ENCODE data around the gene CIART. TPM values are rescaled to one million over a fixed set of nuclear protein-coding genes. Genes with fewer than 3 reads are reported as not detected.

The CIART gene
- total and polyA plus RNA-seq, 10 of the 15 experiments (the other 5 are each of a cell fraction or from before 2014, with no cell fraction given), result 0.44 to 1.4 (median 0.67) TPM

DNA sequence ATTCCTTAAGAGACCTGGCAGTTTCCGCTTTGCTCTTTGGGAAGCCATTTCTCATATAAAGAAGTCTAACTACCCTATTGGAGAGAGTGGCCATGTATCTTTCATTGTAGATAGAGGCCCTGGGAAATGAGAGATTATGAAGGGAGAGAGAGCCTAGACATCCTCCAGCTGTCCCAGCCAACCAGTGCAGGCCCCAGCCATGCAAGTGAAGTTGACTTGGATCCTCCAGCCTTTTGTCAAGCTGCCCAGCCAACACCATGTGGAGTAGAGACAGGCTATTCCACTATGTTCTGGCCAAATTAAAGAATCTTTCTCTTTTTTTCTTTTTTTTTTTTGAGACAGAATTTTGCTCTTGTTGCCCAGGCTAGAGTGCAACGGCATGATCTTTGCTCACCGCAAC is 39.4 kb upstream of the CIART start (continued):
- TF ChIP-seq, protein P1, sequence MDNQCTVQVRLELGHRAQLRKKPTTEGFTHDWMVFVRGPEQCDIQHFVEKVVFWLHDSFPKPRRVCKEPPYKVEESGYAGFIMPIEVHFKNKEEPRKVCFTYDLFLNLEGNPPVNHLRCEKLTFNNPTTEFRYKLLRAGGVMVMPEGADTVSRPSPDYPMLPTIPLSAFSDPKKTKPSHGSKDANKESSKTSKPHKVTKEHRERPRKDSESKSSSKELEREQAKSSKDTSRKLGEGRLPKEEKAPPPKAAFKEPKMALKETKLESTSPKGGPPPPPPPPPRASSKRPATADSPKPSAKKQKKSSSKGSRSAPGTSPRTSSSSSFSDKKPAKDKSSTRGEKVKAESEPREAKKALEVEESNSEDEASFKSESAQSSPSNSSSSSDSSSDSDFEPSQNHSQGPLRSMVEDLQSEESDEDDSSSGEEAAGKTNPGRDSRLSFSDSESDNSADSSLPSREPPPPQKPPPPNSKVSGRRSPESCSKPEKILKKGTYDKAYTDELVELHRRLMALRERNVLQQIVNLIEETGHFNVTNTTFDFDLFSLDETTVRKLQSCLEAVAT (IDR thresholded peaks at IDR 0.05), result no peak
- TF ChIP-seq NR2C1 (IDR thresholded peaks at IDR 0.05), result no peak

DNA sequence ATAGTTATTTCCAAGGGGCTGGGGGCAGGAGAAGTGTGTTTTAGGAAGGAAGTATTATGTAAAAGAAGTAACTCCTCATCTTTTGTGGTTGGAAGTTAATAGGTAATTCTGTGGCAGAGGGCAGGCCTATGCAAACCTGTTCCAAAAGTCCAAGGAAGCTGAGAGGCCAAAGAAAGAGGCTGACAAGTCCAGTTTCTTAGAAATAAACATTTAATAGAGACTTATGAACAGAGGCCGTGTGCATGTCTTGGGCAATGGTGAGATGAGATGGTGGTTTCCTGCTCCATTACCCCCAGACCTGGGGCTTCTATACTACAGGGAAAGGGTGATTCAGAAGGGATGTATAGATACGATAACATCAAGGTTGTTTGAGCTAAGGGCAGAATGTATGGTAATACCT is 32.4 kb upstream of the CIART start:
- in situ Hi-C loops (cut with MboI) (no loop called here), intact Hi-C loops (cut with micrococcal nuclease; ENCODE audit: unreplicated experiment) (loop anchor here (10.0 kb wide), 2 partner anchors 205 to 745 kb away; no protein-coding TSS in a partner anchor)
- Histone ChIP-seq H2AFZ (ENCODE audit: control insufficient read depth, low read depth, low read length) (no peak overlapping the region), H3K4me3 (no peak overlapping the region), H3K27me3 (replicated peaks in 1 of 2; ENCODE audit: control insufficient read depth in 2 of 2, insufficient read depth in 2 of 2, low read length in 1 of 2) (no peaks in the 10 kb centered on the region), H3K4me1 (ENCODE audit: control insufficient read depth, insufficient read depth, low read length) (no peaks in the 10 kb centered on the region), H3K9me3 (replicated peaks; ENCODE audit: control insufficient read depth, insufficient read depth, low read length) (no peaks in the 10 kb centered on the region), H3K4me2 (ENCODE audit: control insufficient read depth, insufficient read depth) (no peak overlapping the region), H4K20me1 (ENCODE audit: control insufficient read depth, insufficient read depth) (no peaks in the 10 kb centered on the region), H3K79me2 (ENCODE audit: control insufficient read depth, insufficient read depth, low read length) (no peaks in the 10 kb centered on the region), H3K36me3 (ENCODE audit: control insufficient read depth in 2 of 2, insufficient read depth in 2 of 2, low read length in 1 of 2) (no peaks in the 10 kb centered on the region), H3K27ac (ENCODE audit: control insufficient read depth, insufficient read depth) (no peak overlapping the region), H3K9ac (ENCODE audit: control insufficient read depth, insufficient read depth, low read length) (no peak overlapping the region)
- DNase-seq (ENCODE audit: low read depth, low spot score) (no peak), FAIRE-seq (no peak), ATAC-seq (peak; percentile 36; the same call in 1 of the 3 replicates)
- whole genome bisulfite sequencing (ENCODE audit: insufficient coverage, insufficient replicate concordance, low lambda C conversion rate, missing lambda C conversion rate), result 28% methylated on average over 2 of the region's 2 CpGs
- ChIA-PET CTCF (interaction anchor here (0.7 to 1.6 kb wide), 2 partner anchors 32 to 35 kb away, joined by 3 to 4 read pairs; no protein-coding TSS in a partner anchor), POLR2A (no interaction called here), RAD21 (ENCODE audit: unreplicated experiment) (interaction anchor here (0.8 to 1.7 kb wide), 2 partner anchors 28 to 31 kb away, joined by 3 to 6 read pairs; no protein-coding TSS in a partner anchor), SMC1A (ENCODE audit: uncharacterized antibody, unreplicated experiment) (interaction anchor here (0.5 kb wide), 1 partner anchor 294 kb away, joined by 3 read pairs; no protein-coding TSS in a partner anchor)
- TF ChIP-seq SREBF2 (IDR thresholded peaks at IDR 0.05; ENCODE audit: low read length), result no peak
- TF ChIP-seq FOS (IDR thresholded peaks at IDR 0.05; ENCODE audit: borderline replicate concordance, extremely low read depth, insufficient read length), result no peak
- TF ChIP-seq ZZZ3 (IDR thresholded peaks at IDR 0.05; ENCODE audit: control insufficient read depth, insufficient read length, low read depth), result no peak
- no peak for TF ChIP-seq BHLHE40 (IDR thresholded peaks at IDR 0.05; ENCODE audit: borderline replicate concordance in 1 of 2, low read depth in 2 of 2, low read length in 1 of 2)
- no peak for TF ChIP-seq BCL11A (IDR thresholded peaks at IDR 0.05; ENCODE audit: low read depth, low read length)
- TF ChIP-seq, protein P2, sequence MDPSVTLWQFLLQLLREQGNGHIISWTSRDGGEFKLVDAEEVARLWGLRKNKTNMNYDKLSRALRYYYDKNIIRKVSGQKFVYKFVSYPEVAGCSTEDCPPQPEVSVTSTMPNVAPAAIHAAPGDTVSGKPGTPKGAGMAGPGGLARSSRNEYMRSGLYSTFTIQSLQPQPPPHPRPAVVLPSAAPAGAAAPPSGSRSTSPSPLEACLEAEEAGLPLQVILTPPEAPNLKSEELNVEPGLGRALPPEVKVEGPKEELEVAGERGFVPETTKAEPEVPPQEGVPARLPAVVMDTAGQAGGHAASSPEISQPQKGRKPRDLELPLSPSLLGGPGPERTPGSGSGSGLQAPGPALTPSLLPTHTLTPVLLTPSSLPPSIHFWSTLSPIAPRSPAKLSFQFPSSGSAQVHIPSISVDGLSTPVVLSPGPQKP (IDR thresholded peaks at IDR 0.05; ENCODE audit: low read depth, low read length), result no peak
- TF ChIP-seq ZNF274 (IDR thresholded peaks at IDR 0.05; ENCODE audit: insufficient read depth, insufficient read length), result no peak
- TF ChIP-seq MEF2B (IDR thresholded peaks at IDR 0.05; ENCODE audit: partially characterized antibody, poor library complexity, severe bottlenecking), result no peak
- TF ChIP-seq CHD4 (IDR thresholded peaks at IDR 0.05), result no peak
- TF ChIP-seq SREBF1 (IDR thresholded peaks at IDR 0.05; ENCODE audit: low read length), result no peak
- TF ChIP-seq LARP7 (IDR thresholded peaks at IDR 0.05), result no peak
- TF ChIP-seq POU2F2 (IDR thresholded peaks at IDR 0.05; ENCODE audit: borderline replicate concordance, low read depth, low read length), result no peak
- BruUV-seq (replicated peaks), result no TSS peak
